WTC11 (cell line): ENCODE results near the gene UGT2B11.

ENCODE experiments used
- CBFB ChIP-seq: sonication (generic); formaldehyde crosslinking; IDR thresholded peaks from 2 replicates; pipeline ENCODE4 v1.8.1; 2022; ENCODE audit warnings: mild to moderate bottlenecking, low read depth, missing genetic modification reagents
- CREB1 ChIP-seq: sonication (generic); formaldehyde crosslinking; IDR thresholded peaks from 2 replicates; pipeline ENCODE4 v1.8.0; 2023; ENCODE audit warnings: mild to moderate bottlenecking, missing genetic modification reagents
- JUN ChIP-seq: sonication (generic); formaldehyde crosslinking; IDR thresholded peaks from 2 replicates; pipeline ENCODE4 v1.8.0; 2023; ENCODE audit warnings: mild to moderate bottlenecking, missing genetic modification reagents
- SP1 ChIP-seq: sonication (generic); formaldehyde crosslinking; conservative IDR thresholded peaks from 2 replicates; pipeline ENCODE4 v1.8.1; 2022; ENCODE audit warnings: missing genetic modification reagents
- TF ChIP-seq, protein P1 (sequence below): fragments of 200-600 bp; IDR thresholded peaks from 2 replicates; pipeline ENCODE4 v1.8.0; 2022; ENCODE audit warnings: antibody characterized with exemption
- TF ChIP-seq, protein P2 (sequence below): sonication (generic); formaldehyde crosslinking; IDR thresholded peaks from 2 replicates; pipeline ENCODE4 v1.8.0; 2022; ENCODE audit warnings: mild to moderate bottlenecking, missing genetic modification reagents
- TF ChIP-seq, protein P3 (sequence below): sonication (generic); formaldehyde crosslinking; conservative IDR thresholded peaks from 2 replicates; pipeline ENCODE4 v1.8.1; 2023; ENCODE audit warnings: mild to moderate bottlenecking, low read depth, missing genetic modification reagents, moderate library complexity
- TF ChIP-seq, protein P4 (sequence below): sonication (generic); formaldehyde crosslinking; IDR thresholded peaks from 2 replicates; pipeline ENCODE4 v1.8.0; 2022; ENCODE audit warnings: mild to moderate bottlenecking, missing genetic modification reagents
- TF ChIP-seq, protein P5 (sequence below): sonication (generic); formaldehyde crosslinking; IDR thresholded peaks from 2 replicates; pipeline ENCODE4 v1.8.0; 2022; ENCODE audit warnings: missing genetic modification reagents

DNA sequence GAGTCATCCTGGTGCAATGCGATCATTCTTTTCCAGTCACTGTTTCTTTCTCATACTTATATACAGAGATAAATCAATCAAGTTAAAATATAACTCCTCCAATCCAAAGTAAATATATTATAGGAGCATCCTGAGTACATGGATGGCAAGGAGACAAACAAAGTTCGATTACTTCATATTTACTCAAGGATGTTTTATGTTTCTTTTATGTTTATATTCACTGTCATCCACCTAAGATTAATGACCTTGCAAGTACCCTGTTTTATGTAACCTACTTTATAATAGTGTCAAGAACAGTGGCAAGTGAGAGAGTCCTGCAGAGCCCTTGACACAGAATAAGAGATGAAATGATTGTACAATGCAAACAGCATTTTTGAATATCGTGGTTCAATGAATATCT lies at the start of gene UGT2B11:
- TF ChIP-seq CBFB (CRISPR knock-in tag) (no peak), SP1 (CRISPR knock-in tag) (no peak), CREB1 (CRISPR knock-in tag) (no peak), JUN (no peak)
- TF ChIP-seq, protein P1, sequence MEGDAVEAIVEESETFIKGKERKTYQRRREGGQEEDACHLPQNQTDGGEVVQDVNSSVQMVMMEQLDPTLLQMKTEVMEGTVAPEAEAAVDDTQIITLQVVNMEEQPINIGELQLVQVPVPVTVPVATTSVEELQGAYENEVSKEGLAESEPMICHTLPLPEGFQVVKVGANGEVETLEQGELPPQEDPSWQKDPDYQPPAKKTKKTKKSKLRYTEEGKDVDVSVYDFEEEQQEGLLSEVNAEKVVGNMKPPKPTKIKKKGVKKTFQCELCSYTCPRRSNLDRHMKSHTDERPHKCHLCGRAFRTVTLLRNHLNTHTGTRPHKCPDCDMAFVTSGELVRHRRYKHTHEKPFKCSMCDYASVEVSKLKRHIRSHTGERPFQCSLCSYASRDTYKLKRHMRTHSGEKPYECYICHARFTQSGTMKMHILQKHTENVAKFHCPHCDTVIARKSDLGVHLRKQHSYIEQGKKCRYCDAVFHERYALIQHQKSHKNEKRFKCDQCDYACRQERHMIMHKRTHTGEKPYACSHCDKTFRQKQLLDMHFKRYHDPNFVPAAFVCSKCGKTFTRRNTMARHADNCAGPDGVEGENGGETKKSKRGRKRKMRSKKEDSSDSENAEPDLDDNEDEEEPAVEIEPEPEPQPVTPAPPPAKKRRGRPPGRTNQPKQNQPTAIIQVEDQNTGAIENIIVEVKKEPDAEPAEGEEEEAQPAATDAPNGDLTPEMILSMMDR = no peak
- TF ChIP-seq, protein P2, sequence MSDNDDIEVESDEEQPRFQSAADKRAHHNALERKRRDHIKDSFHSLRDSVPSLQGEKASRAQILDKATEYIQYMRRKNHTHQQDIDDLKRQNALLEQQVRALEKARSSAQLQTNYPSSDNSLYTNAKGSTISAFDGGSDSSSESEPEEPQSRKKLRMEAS (CRISPR knock-in tag) = no peak
- TF ChIP-seq, protein P3, sequence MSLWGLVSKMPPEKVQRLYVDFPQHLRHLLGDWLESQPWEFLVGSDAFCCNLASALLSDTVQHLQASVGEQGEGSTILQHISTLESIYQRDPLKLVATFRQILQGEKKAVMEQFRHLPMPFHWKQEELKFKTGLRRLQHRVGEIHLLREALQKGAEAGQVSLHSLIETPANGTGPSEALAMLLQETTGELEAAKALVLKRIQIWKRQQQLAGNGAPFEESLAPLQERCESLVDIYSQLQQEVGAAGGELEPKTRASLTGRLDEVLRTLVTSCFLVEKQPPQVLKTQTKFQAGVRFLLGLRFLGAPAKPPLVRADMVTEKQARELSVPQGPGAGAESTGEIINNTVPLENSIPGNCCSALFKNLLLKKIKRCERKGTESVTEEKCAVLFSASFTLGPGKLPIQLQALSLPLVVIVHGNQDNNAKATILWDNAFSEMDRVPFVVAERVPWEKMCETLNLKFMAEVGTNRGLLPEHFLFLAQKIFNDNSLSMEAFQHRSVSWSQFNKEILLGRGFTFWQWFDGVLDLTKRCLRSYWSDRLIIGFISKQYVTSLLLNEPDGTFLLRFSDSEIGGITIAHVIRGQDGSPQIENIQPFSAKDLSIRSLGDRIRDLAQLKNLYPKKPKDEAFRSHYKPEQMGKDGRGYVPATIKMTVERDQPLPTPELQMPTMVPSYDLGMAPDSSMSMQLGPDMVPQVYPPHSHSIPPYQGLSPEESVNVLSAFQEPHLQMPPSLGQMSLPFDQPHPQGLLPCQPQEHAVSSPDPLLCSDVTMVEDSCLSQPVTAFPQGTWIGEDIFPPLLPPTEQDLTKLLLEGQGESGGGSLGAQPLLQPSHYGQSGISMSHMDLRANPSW (CRISPR knock-in tag) = no peak
- TF ChIP-seq, protein P4, sequence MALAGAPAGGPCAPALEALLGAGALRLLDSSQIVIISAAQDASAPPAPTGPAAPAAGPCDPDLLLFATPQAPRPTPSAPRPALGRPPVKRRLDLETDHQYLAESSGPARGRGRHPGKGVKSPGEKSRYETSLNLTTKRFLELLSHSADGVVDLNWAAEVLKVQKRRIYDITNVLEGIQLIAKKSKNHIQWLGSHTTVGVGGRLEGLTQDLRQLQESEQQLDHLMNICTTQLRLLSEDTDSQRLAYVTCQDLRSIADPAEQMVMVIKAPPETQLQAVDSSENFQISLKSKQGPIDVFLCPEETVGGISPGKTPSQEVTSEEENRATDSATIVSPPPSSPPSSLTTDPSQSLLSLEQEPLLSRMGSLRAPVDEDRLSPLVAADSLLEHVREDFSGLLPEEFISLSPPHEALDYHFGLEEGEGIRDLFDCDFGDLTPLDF = no peak
- TF ChIP-seq, protein P5, sequence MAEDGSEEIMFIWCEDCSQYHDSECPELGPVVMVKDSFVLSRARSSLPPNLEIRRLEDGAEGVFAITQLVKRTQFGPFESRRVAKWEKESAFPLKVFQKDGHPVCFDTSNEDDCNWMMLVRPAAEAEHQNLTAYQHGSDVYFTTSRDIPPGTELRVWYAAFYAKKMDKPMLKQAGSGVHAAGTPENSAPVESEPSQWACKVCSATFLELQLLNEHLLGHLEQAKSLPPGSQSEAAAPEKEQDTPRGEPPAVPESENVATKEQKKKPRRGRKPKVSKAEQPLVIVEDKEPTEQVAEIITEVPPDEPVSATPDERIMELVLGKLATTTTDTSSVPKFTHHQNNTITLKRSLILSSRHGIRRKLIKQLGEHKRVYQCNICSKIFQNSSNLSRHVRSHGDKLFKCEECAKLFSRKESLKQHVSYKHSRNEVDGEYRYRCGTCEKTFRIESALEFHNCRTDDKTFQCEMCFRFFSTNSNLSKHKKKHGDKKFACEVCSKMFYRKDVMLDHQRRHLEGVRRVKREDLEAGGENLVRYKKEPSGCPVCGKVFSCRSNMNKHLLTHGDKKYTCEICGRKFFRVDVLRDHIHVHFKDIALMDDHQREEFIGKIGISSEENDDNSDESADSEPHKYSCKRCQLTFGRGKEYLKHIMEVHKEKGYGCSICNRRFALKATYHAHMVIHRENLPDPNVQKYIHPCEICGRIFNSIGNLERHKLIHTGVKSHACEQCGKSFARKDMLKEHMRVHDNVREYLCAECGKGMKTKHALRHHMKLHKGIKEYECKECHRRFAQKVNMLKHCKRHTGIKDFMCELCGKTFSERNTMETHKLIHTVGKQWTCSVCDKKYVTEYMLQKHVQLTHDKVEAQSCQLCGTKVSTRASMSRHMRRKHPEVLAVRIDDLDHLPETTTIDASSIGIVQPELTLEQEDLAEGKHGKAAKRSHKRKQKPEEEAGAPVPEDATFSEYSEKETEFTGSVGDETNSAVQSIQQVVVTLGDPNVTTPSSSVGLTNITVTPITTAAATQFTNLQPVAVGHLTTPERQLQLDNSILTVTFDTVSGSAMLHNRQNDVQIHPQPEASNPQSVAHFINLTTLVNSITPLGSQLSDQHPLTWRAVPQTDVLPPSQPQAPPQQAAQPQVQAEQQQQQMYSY (CRISPR knock-in tag) = no peak
